ENCODE measurements around the gene SYNDIG1.

The SYNDIG1 gene

GRCh38 chr20:24528583-24529368, 59.3 kb downstream of the SYNDIG1 start:
- no peak for DNase-seq (ENCODE audit: low read depth)

- no peak for DNase-seq (ENCODE audit: low read depth)
Measured at GRCh38 chr20:24529369-24529719, 59.9 kb downstream of the SYNDIG1 start.

- DNase-seq (ENCODE audit: low read depth): no peak
Measured at GRCh38 chr20:24530131-24530680, 60.8 kb downstream of the SYNDIG1 start.

- DNase-seq (ENCODE audit: low read depth): no peak
Measured at GRCh38 chr20:24531202-24531601, 61.8 kb downstream of the SYNDIG1 start.

GRCh38 chr20:24531631-24532419, 62.4 kb downstream of the SYNDIG1 start:
- DNase-seq (ENCODE audit: low read depth): no peak

- DNase-seq (ENCODE audit: low read depth): no peak
Measured at GRCh38 chr20:24533449-24533848, 64.0 kb downstream of the SYNDIG1 start.

GRCh38 chr20:24534282-24534681, 64.9 kb downstream of the SYNDIG1 start:
- no peak for DNase-seq (ENCODE audit: low read depth)

- no peak for DNase-seq (ENCODE audit: low read depth)
Measured at GRCh38 chr20:24535941-24536730, 66.7 kb downstream of the SYNDIG1 start.

- DNase-seq (ENCODE audit: low read depth): no peak
Measured at GRCh38 chr20:24537210-24537609, 67.8 kb downstream of the SYNDIG1 start.

GRCh38 chr20:24542721-24543120, 73.3 kb downstream of the SYNDIG1 start:
- no peak for DNase-seq (ENCODE audit: low read depth)

- no peak for DNase-seq (ENCODE audit: low read depth)
Measured at GRCh38 chr20:24543168-24543567, 73.7 kb downstream of the SYNDIG1 start.

GRCh38 chr20:24543741-24544140, 74.3 kb downstream of the SYNDIG1 start:
- no peak for DNase-seq (ENCODE audit: low read depth)

- no peak for DNase-seq (ENCODE audit: low read depth)
Measured at GRCh38 chr20:24544371-24544770, 74.9 kb downstream of the SYNDIG1 start.

- DNase-seq (ENCODE audit: low read depth): no peak
Measured at GRCh38 chr20:24545168-24545567, 75.7 kb downstream of the SYNDIG1 start.

GRCh38 chr20:24546232-24546892, 76.9 kb downstream of the SYNDIG1 start:
- no peak for DNase-seq (ENCODE audit: low read depth)

GRCh38 chr20:24547967-24548366, 78.5 kb downstream of the SYNDIG1 start:
- DNase-seq (ENCODE audit: low read depth): no peak

GRCh38 chr20:24559114-24559732, 89.8 kb downstream of the SYNDIG1 start:
- no peak for DNase-seq (ENCODE audit: low read depth)

- DNase-seq (ENCODE audit: low read depth): no peak
Measured at GRCh38 chr20:24560571-24561491, 91.4 kb downstream of the SYNDIG1 start.

GRCh38 chr20:24565835-24566351, 96.5 kb downstream of the SYNDIG1 start:
- DNase-seq (ENCODE audit: low read depth): no peak

- no peak for DNase-seq (ENCODE audit: low read depth)
Measured at GRCh38 chr20:24566656-24567055, 97.2 kb downstream of the SYNDIG1 start.

Measured in T-helper 22 cell (primary cell).